ENCODE data around the gene BTBD10. TPM values are rescaled to one million over a fixed set of nuclear protein-coding genes. Genes with fewer than 3 reads are reported as not detected.

Gene BTBD10
- polyA plus RNA-seq, 1 donor from 2014 or later, result 143 TPM

- no peaks in the 10 kb centered on the region for H3K9me2 ChIP-seq (ENCODE audit: insufficient read depth, low read length)
- H3F3A ChIP-seq (ENCODE audit: insufficient read depth, low read length, poor library complexity, severe bottlenecking), result no peaks in the 10 kb centered on the region
- H2AFZ ChIP-seq (ENCODE audit: low read depth, low read length), result no peak overlapping the region
- no peak overlapping the region for H3K4me2 ChIP-seq (ENCODE audit: low read length)
- peaks cover 3% of the 10 kb centered on the region for H3K36me3 ChIP-seq (ENCODE audit: insufficient read depth, low read length)
- H3K27me3 ChIP-seq (ENCODE audit: insufficient read depth, low read depth, low read length), result no peaks in the 10 kb centered on the region
- no peak overlapping the region for H3K27ac ChIP-seq (ENCODE audit: low read length)
- TF ChIP-seq TAF1 (IDR thresholded peaks at IDR 0.05; ENCODE audit: low read depth) (no peak), POLR2AphosphoS5 (IDR thresholded peaks at IDR 0.05) (no peak), EZH2 (IDR thresholded peaks at IDR 0.05; ENCODE audit: borderline replicate concordance, insufficient read depth, low read length, poor library complexity, severe bottlenecking) (no peak), EP300 (conservative IDR thresholded peaks at IDR 0.05; ENCODE audit: poor library complexity, severe bottlenecking) (no peak), CTCF (IDR thresholded peaks at IDR 0.05; ENCODE audit: poor library complexity, severe bottlenecking) (no peak), SMC3 (conservative IDR thresholded peaks at IDR 0.05; ENCODE audit: poor library complexity) (no peak), MXI1 (conservative IDR thresholded peaks at IDR 0.05; ENCODE audit: poor library complexity, severe bottlenecking) (no peak), RAD21 (conservative IDR thresholded peaks at IDR 0.05) (no peak), REST (IDR thresholded peaks at IDR 0.05; ENCODE audit: borderline replicate concordance) (no peak)
- H3K9ac ChIP-seq (ENCODE audit: low read length), result no peak overlapping the region
- no peaks in the 10 kb centered on the region for H3K9me3 ChIP-seq (ENCODE audit: low read length)
- no peak overlapping the region for H3K4me3 ChIP-seq (ENCODE audit: low read length)
- H4K20me1 ChIP-seq (ENCODE audit: insufficient read depth), result no peaks in the 10 kb centered on the region
- no peaks in the 10 kb centered on the region for H3K79me2 ChIP-seq (replicated peaks; ENCODE audit: insufficient read depth, low read length)
Measured at GRCh38 chr11:13367115-13367514, 95.9 kb downstream of the BTBD10 start.

DNA sequence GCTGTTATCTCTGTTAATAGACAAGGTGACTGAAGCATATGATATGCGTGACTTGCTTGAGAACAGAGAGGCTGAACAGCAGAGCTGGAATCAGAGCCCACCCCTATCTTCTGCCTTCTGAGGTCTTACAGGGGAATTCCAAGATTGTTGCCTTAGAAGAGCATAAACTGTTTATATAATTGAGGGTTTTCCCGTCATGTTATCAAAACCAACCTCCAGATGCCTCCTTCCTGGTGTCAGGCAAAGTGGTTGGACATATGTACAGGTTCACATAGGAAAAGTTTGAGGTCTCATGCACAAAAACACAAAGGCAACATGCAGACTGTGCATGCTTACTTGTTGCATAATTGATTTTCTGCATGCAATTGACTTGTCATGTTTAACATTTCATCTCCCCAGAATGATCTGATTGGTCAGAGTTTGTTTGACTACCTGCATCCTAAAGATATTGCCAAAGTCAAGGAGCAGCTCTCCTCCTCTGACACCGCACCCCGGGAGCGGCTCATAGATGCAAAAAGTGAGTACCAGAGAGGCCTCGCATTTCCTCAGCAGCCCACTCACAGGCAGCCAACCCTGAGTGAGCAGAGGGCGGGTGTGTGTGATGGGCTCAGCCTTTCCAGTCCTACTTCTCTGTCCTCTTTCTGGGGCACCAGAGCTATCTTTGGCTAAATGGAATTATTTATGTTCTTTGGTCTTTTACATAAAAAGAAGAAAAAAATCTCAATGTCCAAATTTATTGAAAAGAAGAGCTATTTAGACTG is 96.6 kb downstream of the BTBD10 start:
- H3K27ac ChIP-seq (ENCODE audit: low read length), result no peak overlapping the region
- TF ChIP-seq EP300 (conservative IDR thresholded peaks at IDR 0.05; ENCODE audit: poor library complexity, severe bottlenecking), result no peak
- no peak for TF ChIP-seq MXI1 (conservative IDR thresholded peaks at IDR 0.05; ENCODE audit: poor library complexity, severe bottlenecking)
- H3K79me2 ChIP-seq (replicated peaks; ENCODE audit: insufficient read depth, low read length), result no peaks in the 10 kb centered on the region
- H4K20me1 ChIP-seq (ENCODE audit: insufficient read depth), result no peaks in the 10 kb centered on the region
- H3K27me3 ChIP-seq (ENCODE audit: insufficient read depth, low read depth, low read length), result no peaks in the 10 kb centered on the region
- no peak overlapping the region for H2AFZ ChIP-seq (ENCODE audit: low read depth, low read length)
- H3K4me2 ChIP-seq (ENCODE audit: low read length), result no peak overlapping the region
- H3F3A ChIP-seq (ENCODE audit: insufficient read depth, low read length, poor library complexity, severe bottlenecking), result no peaks in the 10 kb centered on the region
- H3K36me3 ChIP-seq (ENCODE audit: insufficient read depth, low read length), result peaks cover 3% of the 10 kb centered on the region
- no peak overlapping the region for H3K9ac ChIP-seq (ENCODE audit: low read length)
- no peak overlapping the region for H3K4me3 ChIP-seq (ENCODE audit: low read length)
- H3K9me2 ChIP-seq (ENCODE audit: insufficient read depth, low read length), result no peaks in the 10 kb centered on the region
- H3K9me3 ChIP-seq (ENCODE audit: low read length), result no peaks in the 10 kb centered on the region

All from neural cell (in vitro differentiated cells).